Measurements from ENCODE around the gene VAMP5. TPM values are rescaled to one million over a fixed set of nuclear protein-coding genes. Genes with fewer than 3 reads are reported as not detected.

VAMP5 gene
- total RNA-seq, 1 experiment from 2014 or later, result 0.59 TPM

- no peaks in the 10 kb centered on the region; the same call in 1 of the 2 replicates for H3K27me3 Mint-ChIP-seq (ENCODE audit: low read depth)
- H2AK5ac ChIP-seq (ENCODE audit: insufficient read length, low read length), result no peak overlapping the region
- no peak overlapping the region for H2BK15ac ChIP-seq (ENCODE audit: low read depth, low read length)
- no peaks in the 10 kb centered on the region for H3K9me3 ChIP-seq (ENCODE audit: control insufficient read depth, low read depth, low read length)
- H4K5ac ChIP-seq (ENCODE audit: insufficient read length, low read depth, low read length), result no peak overlapping the region
- H3K14ac ChIP-seq (ENCODE audit: insufficient read depth, low read length), result no peak overlapping the region
- no peak overlapping the region for H2AFZ ChIP-seq (ENCODE audit: low read length)
- no peak overlapping the region for H4K91ac ChIP-seq (ENCODE audit: insufficient read length, low read depth, low read length)
- no peaks in the 10 kb centered on the region for H3K27me3 ChIP-seq (ENCODE audit: insufficient read depth, low read length)
- no peaks in the 10 kb centered on the region for H4K20me1 ChIP-seq (ENCODE audit: control insufficient read depth, insufficient read depth, insufficient read length)
- no peak overlapping the region for H3K4me3 Mint-ChIP-seq
- no peak for DNase-seq
- H3K18ac ChIP-seq (ENCODE audit: insufficient read length, low read depth, low read length), result no peak overlapping the region
- no peak overlapping the region for H3K23ac ChIP-seq (ENCODE audit: insufficient read length, low read depth, low read length)
- no peak overlapping the region for H3K56ac ChIP-seq (ENCODE audit: insufficient read length, low read depth, low read length)
- H2BK12ac ChIP-seq (ENCODE audit: insufficient read length, low read depth, low read length), result no peak overlapping the region
- peaks cover 19 to 71% (median 53%) of the 10 kb centered on the region in 3 experiments; a peak in 6 of 7 replicates for H3K36me3 Mint-ChIP-seq (ENCODE audit: insufficient read depth in 1 of 3, low read depth in 3 of 3)
- peaks cover 2 to 7% of the 10 kb centered on the region in 2 experiments; a peak in 2 of 4 replicates for H3K4me1 Mint-ChIP-seq
- H3K79me2 ChIP-seq (ENCODE audit: insufficient read depth, low read length), result no peaks in the 10 kb centered on the region
- no peaks in the 10 kb centered on the region for H3K23me2 ChIP-seq (ENCODE audit: insufficient read length, low read depth, low read length, poor library complexity, severe bottlenecking)
- peak overlapping the region in 2 of 3 experiments; percentile 38 to 57; a peak in 2 of 7 replicates for H3K27ac Mint-ChIP-seq
- H2BK120ac ChIP-seq (ENCODE audit: low read depth, low read length, poor library complexity, severe bottlenecking), result no peak overlapping the region
- TF ChIP-seq, protein P1, sequence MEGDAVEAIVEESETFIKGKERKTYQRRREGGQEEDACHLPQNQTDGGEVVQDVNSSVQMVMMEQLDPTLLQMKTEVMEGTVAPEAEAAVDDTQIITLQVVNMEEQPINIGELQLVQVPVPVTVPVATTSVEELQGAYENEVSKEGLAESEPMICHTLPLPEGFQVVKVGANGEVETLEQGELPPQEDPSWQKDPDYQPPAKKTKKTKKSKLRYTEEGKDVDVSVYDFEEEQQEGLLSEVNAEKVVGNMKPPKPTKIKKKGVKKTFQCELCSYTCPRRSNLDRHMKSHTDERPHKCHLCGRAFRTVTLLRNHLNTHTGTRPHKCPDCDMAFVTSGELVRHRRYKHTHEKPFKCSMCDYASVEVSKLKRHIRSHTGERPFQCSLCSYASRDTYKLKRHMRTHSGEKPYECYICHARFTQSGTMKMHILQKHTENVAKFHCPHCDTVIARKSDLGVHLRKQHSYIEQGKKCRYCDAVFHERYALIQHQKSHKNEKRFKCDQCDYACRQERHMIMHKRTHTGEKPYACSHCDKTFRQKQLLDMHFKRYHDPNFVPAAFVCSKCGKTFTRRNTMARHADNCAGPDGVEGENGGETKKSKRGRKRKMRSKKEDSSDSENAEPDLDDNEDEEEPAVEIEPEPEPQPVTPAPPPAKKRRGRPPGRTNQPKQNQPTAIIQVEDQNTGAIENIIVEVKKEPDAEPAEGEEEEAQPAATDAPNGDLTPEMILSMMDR (conservative IDR thresholded peaks at IDR 0.05), result no peak
- H3K9ac ChIP-seq (ENCODE audit: extremely low read depth, insufficient read length, low read length), result no peak overlapping the region
- H2BK20ac ChIP-seq (ENCODE audit: low read depth, low read length, poor library complexity, severe bottlenecking), result no peak overlapping the region
- no peaks in the 10 kb centered on the region for H3K79me1 ChIP-seq (ENCODE audit: insufficient read depth, low read depth, low read length, poor library complexity, severe bottlenecking)
- H3T11ph ChIP-seq (ENCODE audit: low read length), result no peak overlapping the region
- H3K4me2 ChIP-seq (ENCODE audit: insufficient read depth, insufficient read length, low read length), result no peak overlapping the region
- H4K8ac ChIP-seq (replicated peaks; ENCODE audit: insufficient read length, low read depth, low read length), result no peak overlapping the region
- no peaks in the 10 kb centered on the region for H3K9me3 Mint-ChIP-seq
- H2BK5ac ChIP-seq (ENCODE audit: insufficient read length, low read length), result no peak overlapping the region
- H3K4me1 ChIP-seq (ENCODE audit: insufficient read depth, low read length), result no peaks in the 10 kb centered on the region
- no peak overlapping the region for H3K27ac ChIP-seq (ENCODE audit: insufficient read length, low read depth, low read length)
- no CpG with 5 or more reads among the region's 4 CpGs for WGBS (ENCODE audit: extremely low coverage, insufficient read length, low lambda C conversion rate)
- H3K4ac ChIP-seq (ENCODE audit: low read depth, low read length), result no peak overlapping the region
These were observed 34.4 kb upstream of the VAMP5 start for GRCh38 chr2:85549826-85550225.

Data from H9 (cell line).